ENCODE data around the gene DUSP5.

DUSP5 gene

DNA sequence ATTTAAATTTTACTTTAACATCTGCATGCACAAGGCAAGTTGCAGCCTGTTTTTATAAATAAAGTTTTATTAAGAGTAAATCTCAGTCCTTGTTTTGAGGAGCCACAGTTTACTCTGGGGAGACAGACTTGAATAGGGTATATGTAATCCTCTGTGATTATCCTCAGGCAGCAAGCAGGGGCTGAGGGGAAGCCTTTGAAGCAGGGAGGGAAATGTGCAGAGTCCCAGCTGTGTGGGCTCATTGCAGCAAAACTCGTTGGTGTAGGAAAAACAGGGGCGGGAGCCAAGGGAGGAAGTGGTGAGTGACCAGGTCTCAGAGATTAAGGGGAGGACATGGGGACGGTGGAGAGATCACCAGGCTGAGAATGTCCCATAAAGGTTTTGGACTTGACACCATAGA is 35.4 kb downstream of the DUSP5 start:
- TF ChIP-seq REST (IDR thresholded peaks at IDR 0.05; ENCODE audit: insufficient read depth in 1 of 2, low read depth in 2 of 2, low read length in 2 of 2) (no peak), SIN3A (IDR thresholded peaks at IDR 0.05; ENCODE audit: borderline replicate concordance, insufficient read depth, low read length) (no peak; the same call in 1 of the 2 replicates), FOXP2 (optimal IDR thresholded peaks at IDR 0.05; ENCODE audit: borderline replicate concordance, extremely low read depth, extremely low read length, insufficient read depth) (no peak)

DNA sequence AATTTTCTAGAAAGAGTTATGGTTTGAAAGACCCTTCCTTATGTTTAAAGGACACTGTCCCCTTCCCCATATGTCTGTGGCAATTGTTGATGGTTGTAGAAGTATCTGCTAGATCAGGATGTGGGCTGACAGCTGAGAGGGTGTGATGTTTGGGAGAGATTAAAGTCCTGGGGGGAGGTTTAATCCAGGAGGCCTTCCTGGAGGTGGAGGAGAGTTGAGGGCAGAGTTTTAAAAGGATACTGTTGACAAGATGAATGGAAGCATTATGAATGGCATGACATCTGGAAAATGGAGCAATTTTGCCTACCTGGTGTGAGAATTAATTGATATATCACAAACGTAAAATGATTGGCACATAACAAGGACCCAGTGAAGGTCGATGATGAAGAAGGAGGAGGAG is 36.9 kb downstream of the DUSP5 start:
- TF ChIP-seq SIN3A (IDR thresholded peaks at IDR 0.05; ENCODE audit: borderline replicate concordance, insufficient read depth, low read length) (no peak), TAF1 (IDR thresholded peaks at IDR 0.05; ENCODE audit: borderline replicate concordance, insufficient read depth, low read length) (no peak), REST (IDR thresholded peaks at IDR 0.05; ENCODE audit: insufficient read depth in 1 of 2, low read depth in 2 of 2, low read length in 2 of 2) (no peak), FOXP2 (optimal IDR thresholded peaks at IDR 0.05; ENCODE audit: borderline replicate concordance, extremely low read depth, extremely low read length, insufficient read depth) (no peak), POLR2AphosphoS5 (IDR thresholded peaks at IDR 0.05; ENCODE audit: low read depth, low read length) (no peak)

DNA sequence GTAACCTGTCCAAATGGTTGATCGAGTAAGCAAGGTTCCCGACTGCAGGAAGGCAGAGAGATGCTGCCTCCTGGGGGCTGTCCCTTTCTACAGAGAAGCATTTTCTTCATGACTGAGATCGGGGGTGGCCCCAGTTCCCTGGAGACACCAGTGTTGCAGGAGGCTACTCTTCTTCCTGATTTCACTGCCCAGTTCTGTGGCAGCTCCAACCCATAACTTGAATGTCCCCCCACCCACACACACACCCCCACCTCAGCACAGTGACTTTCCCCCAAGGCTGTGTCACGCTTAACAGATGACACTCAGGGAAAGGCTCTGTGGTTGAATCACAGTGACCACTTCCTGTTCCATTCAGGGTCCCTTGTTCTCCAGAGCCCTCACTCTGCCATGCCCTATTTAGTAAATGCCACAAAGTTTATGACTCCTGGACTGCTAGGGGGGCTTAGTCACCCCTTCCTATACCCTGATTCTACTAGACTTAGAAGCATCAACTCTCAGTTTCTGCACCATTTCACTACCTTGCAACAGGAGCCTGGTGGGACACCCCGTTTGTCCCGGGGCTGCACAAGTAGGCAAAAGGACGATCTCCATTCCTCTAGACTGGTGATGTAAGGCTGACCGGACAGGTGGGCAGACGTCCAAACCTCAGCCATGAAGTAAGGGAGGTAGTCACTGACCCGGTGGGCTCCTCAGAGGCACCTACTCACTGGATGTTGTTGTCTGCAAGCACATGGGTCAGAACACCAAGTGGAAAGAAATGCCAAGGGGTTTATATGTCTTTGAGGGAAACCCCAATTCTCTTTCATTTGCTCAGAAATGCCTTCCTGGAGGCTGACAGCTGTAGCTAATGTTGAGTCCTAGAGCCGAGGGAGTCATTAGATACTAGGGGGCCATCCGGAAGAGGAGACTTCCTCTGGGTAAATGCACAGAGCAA is 38.5 kb downstream of the DUSP5 start:
- no peak for TF ChIP-seq REST (IDR thresholded peaks at IDR 0.05; ENCODE audit: insufficient read depth in 1 of 2, low read depth in 2 of 2, low read length in 2 of 2)
- no peak for TF ChIP-seq TAF1 (IDR thresholded peaks at IDR 0.05; ENCODE audit: borderline replicate concordance, insufficient read depth, low read length)

- TF ChIP-seq REST (IDR thresholded peaks at IDR 0.05; ENCODE audit: insufficient read depth in 1 of 2, low read depth in 2 of 2, low read length in 2 of 2) (no peak), TAF1 (IDR thresholded peaks at IDR 0.05; ENCODE audit: borderline replicate concordance, insufficient read depth, low read length) (no peak), FOXP2 (optimal IDR thresholded peaks at IDR 0.05; ENCODE audit: borderline replicate concordance, extremely low read depth, extremely low read length, insufficient read depth) (no peak)
These were observed 41.4 kb downstream of the DUSP5 start for GRCh38 chr10:110539091-110539490.

- TF ChIP-seq TAF1 (IDR thresholded peaks at IDR 0.05; ENCODE audit: borderline replicate concordance, insufficient read depth, low read length), result no peak
- TF ChIP-seq REST (IDR thresholded peaks at IDR 0.05; ENCODE audit: insufficient read depth in 1 of 2, low read depth in 2 of 2, low read length in 2 of 2), result no peak
- no peak for TF ChIP-seq POLR2AphosphoS5 (IDR thresholded peaks at IDR 0.05; ENCODE audit: low read depth, low read length)
- TF ChIP-seq FOXP2 (optimal IDR thresholded peaks at IDR 0.05; ENCODE audit: borderline replicate concordance, extremely low read depth, extremely low read length, insufficient read depth), result no peak
- TF ChIP-seq SIN3A (IDR thresholded peaks at IDR 0.05; ENCODE audit: borderline replicate concordance, insufficient read depth, low read length), result no peak
These were observed 42.3 kb downstream of the DUSP5 start for GRCh38 chr10:110540031-110540430.
